PC-9 (cell line): ENCODE results near the gene LRRN4CL.

Source experiments
- CTCF ChIP-seq: fragments of 200-600 bp; sonication (generic); conservative IDR thresholded peaks from 2 replicates; pipeline ENCODE4 v1.6.1; 2017; ENCODE audit warnings: mixed run types, antibody characterized with exemption, mild to moderate bottlenecking, moderate library complexity
- EZH2 ChIP-seq: fragments of 200-600 bp; sonication (generic); IDR thresholded peaks from 2 replicates; pipeline ENCODE4 v1.8.0; 2017; ENCODE audit warnings: antibody characterized with exemption, low read depth

GRCh38 chr11:62680825-62681240 lies 8.5 kb downstream of the LRRN4CL start:
- TF ChIP-seq CTCF (peak; percentile 75), EZH2 (no peak)
